ENCODE results near the gene PAK4.
"Not testable (repeated sequence)": the region's sequence is repeated elsewhere in the genome, so short reads cannot be mapped to it uniquely, and the experiment has no call there.

The PAK4 gene

GRCh38 chr19:39140594-39140993 is 15.0 kb downstream of the PAK4 start:
- H3K36me3 Mint-ChIP-seq (ENCODE audit: low read depth) = no peaks in the 10 kb centered on the region
- H3K4me1 Mint-ChIP-seq = peaks cover 53% of the 10 kb centered on the region
- H3K4me3 Mint-ChIP-seq = no peak overlapping the region
- H3K27me3 Mint-ChIP-seq (ENCODE audit: low read depth) = no peaks in the 10 kb centered on the region
- TF ChIP-seq CTCF (IDR thresholded peaks at IDR 0.05; ENCODE audit: unreplicated experiment in 3 of 3) = no peak
- peak overlapping the region; percentile 44 to 70 (median 68) for H3K27ac Mint-ChIP-seq
- no peaks in the 10 kb centered on the region for H3K9me3 Mint-ChIP-seq

GRCh38 chr19:39141929-39142328 is 16.3 kb downstream of the PAK4 start:
- TF ChIP-seq CTCF (IDR thresholded peaks at IDR 0.05; ENCODE audit: unreplicated experiment in 3 of 3) = no peak
- H3K4me3 Mint-ChIP-seq = no peak overlapping the region
- peaks cover 53% of the 10 kb centered on the region for H3K4me1 Mint-ChIP-seq
- H3K9me3 Mint-ChIP-seq = no peaks in the 10 kb centered on the region
- peaks cover 4% of the 10 kb centered on the region for H3K36me3 Mint-ChIP-seq (ENCODE audit: low read depth)
- H3K27me3 Mint-ChIP-seq (ENCODE audit: low read depth) = no peaks in the 10 kb centered on the region
- peak overlapping the region; percentile 35 to 55 (median 42) for H3K27ac Mint-ChIP-seq

- peak overlapping the region in 1 of 3 experiments; percentile 66 for H3K27ac Mint-ChIP-seq
- peaks cover 7% of the 10 kb centered on the region for H3K36me3 Mint-ChIP-seq (ENCODE audit: low read depth)
- TF ChIP-seq CTCF (IDR thresholded peaks at IDR 0.05; ENCODE audit: unreplicated experiment in 3 of 3) = no peak
- H3K9me3 Mint-ChIP-seq = no peaks in the 10 kb centered on the region
- no peak overlapping the region for H3K4me3 Mint-ChIP-seq
- H3K4me1 Mint-ChIP-seq = peaks cover 51% of the 10 kb centered on the region
- H3K27me3 Mint-ChIP-seq (ENCODE audit: low read depth) = no peaks in the 10 kb centered on the region
Measured at GRCh38 chr19:39142630-39143029, 17.0 kb downstream of the PAK4 start.

- Mint-ChIP-seq H3K27ac (peak overlapping the region; percentile 87 to 91 (median 88)), H3K4me1 (peaks cover 46% of the 10 kb centered on the region), H3K36me3 (ENCODE audit: low read depth) (peaks cover 13% of the 10 kb centered on the region)
- not testable (repeated sequence) for H3K9me3 Mint-ChIP-seq; H3K4me3 Mint-ChIP-seq; H3K27me3 Mint-ChIP-seq (ENCODE audit: low read depth)
Measured at GRCh38 chr19:39143757-39144289, 18.2 kb downstream of the PAK4 start.

GRCh38 chr19:39144290-39145071 is 18.9 kb downstream of the PAK4 start:
- no peaks in the 10 kb centered on the region for H3K9me3 Mint-ChIP-seq
- H3K4me3 Mint-ChIP-seq = peak overlapping the region in 1 of 3 experiments; percentile 0
- no peak for TF ChIP-seq CTCF (IDR thresholded peaks at IDR 0.05; ENCODE audit: unreplicated experiment in 3 of 3)
- peak overlapping the region; percentile 87 to 91 (median 88) for H3K27ac Mint-ChIP-seq
- no peaks in the 10 kb centered on the region for H3K27me3 Mint-ChIP-seq (ENCODE audit: low read depth)
- H3K36me3 Mint-ChIP-seq (ENCODE audit: low read depth) = peaks cover 18% of the 10 kb centered on the region
- peaks cover 41% of the 10 kb centered on the region for H3K4me1 Mint-ChIP-seq

GRCh38 chr19:39145180-39145953 is 19.8 kb downstream of the PAK4 start:
- peak in 2 of 3 experiments; percentile 17 to 20 for TF ChIP-seq CTCF (IDR thresholded peaks at IDR 0.05; ENCODE audit: unreplicated experiment in 3 of 3)
- Mint-ChIP-seq H3K27me3 (ENCODE audit: low read depth) (no peaks in the 10 kb centered on the region), H3K9me3 (no peaks in the 10 kb centered on the region), H3K4me3 (no peak overlapping the region), H3K27ac (peak overlapping the region; percentile 87 to 91 (median 88)), H3K36me3 (ENCODE audit: low read depth) (peaks cover 23% of the 10 kb centered on the region), H3K4me1 (peaks cover 36% of the 10 kb centered on the region)

All from nephron (organoid).